HCT116 (cell line): ENCODE measurements around the gene FCMR. TPM values are rescaled to one million over a fixed set of nuclear protein-coding genes. Genes with fewer than 3 reads are reported as not detected.
A peak's percentile ranks its signal among the peaks of the same experiment; 100 is the strongest.

Experiments
- ATAC-seq: fragments of 200-7000 bp; cut with Tn5 transposase; 2 replicates; pipeline ENCODE4 v1.9.1; 2020; ENCODE audit warnings: mild to moderate bottlenecking, moderate library complexity
- Bru-seq: library from RNA; stranded (reverse); fragments of 400-500 nt; gene quantifications from one replicate; lab custom pipeline; 2021; lab: Mats Ljungman, UMichigan
- BruChase-seq, 2 experiments: library from RNA; stranded (reverse); fragments of 400-500 nt; gene quantifications; one replicate each; lab custom pipeline; 2021; lab: Mats Ljungman, UMichigan
- BruUV-seq: library from RNA; stranded (reverse); fragments of 400-500 nt; replicated peaks from 2 replicates; lab custom pipeline; 2021; lab: Mats Ljungman, UMichigan
- CTCF ChIA-PET: fragments of 300-600 bp; sonication (Branson Sonifier 250); formaldehyde crosslinking; loops from one replicate; lab custom pipeline; 2021; ENCODE audit warnings: antibody characterized with exemption; lab: Charles Lee
- POLR2A ChIA-PET: fragments of 300-600, 350-600 bp; sonication (Branson Sonifier 250); formaldehyde crosslinking; loops from one replicate; lab custom pipeline; 2021; ENCODE audit warnings: antibody characterized with exemption; lab: Charles Lee
- RAD21 ChIA-PET, 2 experiments: fragments of 300-600 bp; sonication (Branson Sonifier 250); formaldehyde crosslinking; loops; one replicate each; lab custom pipeline; 2023; ENCODE audit warnings: low total read pairs in 2 of 2; ENCODE audit not compliant: uncharacterized antibody in 2 of 2, unreplicated experiment in 2 of 2, low non-redundant PET in 1 of 2; lab: Charles Lee
- DNase-seq: peaks from one replicate; pipeline ENCODE4 v3.0.0-alpha.2; 2010; ENCODE audit warnings: low read depth, low spot score
- H2AFZ ChIP-seq: fragments of 200-600 bp; shearing (Covaris generic), sonication (generic); 2 replicates; pipeline ENCODE4 v1.6.1; 2017; ENCODE audit warnings: low read depth, mixed run types, mixed read lengths, antibody characterized with exemption, low read length; ENCODE audit not compliant: poor library complexity, severe bottlenecking
- H3K27ac ChIP-seq: 2 replicates; pipeline ENCODE4 v1.5.1; 2012; ENCODE audit warnings: low read depth, low read length
- H3K27me3 ChIP-seq: fragments of 200-600 bp; sonication (generic); 2 replicates; pipeline ENCODE4 v1.6.1; 2016; ENCODE audit warnings: mixed run types, low read length, mixed read lengths; ENCODE audit not compliant: insufficient read depth
- H3K36me3 ChIP-seq, 2 experiments: fragments of 200-500 bp in 1 of 2; fragments of 200-600 bp in 1 of 2; sonication (Bioruptor generic) in 1 of 2; sonication (generic) in 1 of 2; 2 replicates each; pipeline versions ENCODE4 v1.5.1 to v1.6.1; 2014 to 2016; ENCODE audit warnings: low read length in 2 of 2, inconsistent platforms in 1 of 2, mixed read lengths in 1 of 2, mixed run types in 1 of 2; ENCODE audit not compliant: insufficient read depth in 2 of 2, control insufficient read depth in 1 of 2
- H3K4me1 ChIP-seq, 2 experiments: fragments of 200-600 bp in 1 of 2; sonication (generic) in 1 of 2; 2 replicates each; pipeline versions ENCODE4 v1.5.1 to v1.6.1; 2012 to 2017; ENCODE audit warnings: low read length in 2 of 2, inconsistent platforms in 1 of 2, mild to moderate bottlenecking in 1 of 2, mixed read lengths in 1 of 2, mixed run types in 1 of 2, moderate library complexity in 1 of 2; ENCODE audit not compliant: insufficient read depth in 2 of 2, control insufficient read depth in 1 of 2
- H3K4me2 ChIP-seq: fragments of 200-600 bp; sonication (generic); 2 replicates; pipeline ENCODE4 v1.6.1; 2017; ENCODE audit warnings: mixed run types, low read length, mixed read lengths
- H3K4me3 ChIP-seq, 2 experiments: fragments of 200-600 bp in 1 of 2; sonication (generic) in 1 of 2; replicated peaks in 1 of 2; 2 replicates each; pipeline ENCODE4 v1.5.1; 2011 to 2016; ENCODE audit warnings: low read length in 2 of 2, control low read depth in 1 of 2, low read depth in 1 of 2, mild to moderate bottlenecking in 1 of 2, mixed read lengths in 1 of 2, mixed run types in 1 of 2
- H3K79me2 ChIP-seq: fragments of 200-600 bp; sonication (generic); 2 replicates; pipeline ENCODE4 v1.6.1; 2017; ENCODE audit warnings: mild to moderate bottlenecking, mixed run types, low read length, moderate library complexity, mixed read lengths; ENCODE audit not compliant: insufficient read depth
- H3K9ac ChIP-seq: fragments of 200-600 bp; sonication (generic); 2 replicates; pipeline ENCODE4 v1.6.1; 2016; ENCODE audit warnings: low read length, mixed read lengths
- H3K9me2 ChIP-seq: fragments of 200-600 bp; sonication (generic), shearing (Covaris generic); 2 replicates; pipeline ENCODE4 v1.6.1; 2017; ENCODE audit warnings: mixed run types, mild to moderate bottlenecking, moderate library complexity; ENCODE audit not compliant: insufficient read depth
- H3K9me3 ChIP-seq, 2 experiments: fragments of 200-500 bp in 1 of 2; fragments of 200-600 bp in 1 of 2; sonication (Bioruptor generic) in 1 of 2; sonication (generic) in 1 of 2; 2 replicates each; pipeline ENCODE4 v1.6.1; 2014 to 2017; ENCODE audit warnings: low read length in 2 of 2, mixed read lengths in 2 of 2, inconsistent platforms in 1 of 2, low read depth in 1 of 2, mild to moderate bottlenecking in 1 of 2, mixed run types in 1 of 2, moderate library complexity in 1 of 2; ENCODE audit not compliant: control insufficient read depth in 1 of 2, insufficient read depth in 1 of 2
- H4K20me1 ChIP-seq: fragments of 200-600 bp; sonication (generic), shearing (Covaris generic); 2 replicates; pipeline ENCODE4 v1.6.1; 2017; ENCODE audit warnings: mixed run types, mild to moderate bottlenecking, moderate library complexity; ENCODE audit not compliant: insufficient read depth
- ATF3 ChIP-seq: IDR thresholded peaks from 2 replicates; pipeline ENCODE4 v1.6.1; 2012
- CEBPB ChIP-seq: IDR thresholded peaks from 2 replicates; pipeline ENCODE4 v1.6.1; 2012; ENCODE audit warnings: low read depth
- CTCF ChIP-seq, 3 experiments: fragments of 200-600 bp in 1 of 3; sonication (generic) in 1 of 3; IDR thresholded peaks in 2 of 3; conservative IDR thresholded peaks in 1 of 3; 2 replicates each; pipeline ENCODE4 v1.5.1; 2012 to 2017; ENCODE audit warnings: low read depth in 2 of 3, low read length in 2 of 3, antibody characterized with exemption in 1 of 3, borderline replicate concordance in 1 of 3, control low read depth in 1 of 3, mild to moderate bottlenecking in 1 of 3, mixed read lengths in 1 of 3, mixed run types in 1 of 3, moderate library complexity in 1 of 3; ENCODE audit not compliant: insufficient read depth in 1 of 3
- EGR1 ChIP-seq: IDR thresholded peaks from 2 replicates; pipeline ENCODE4 v1.6.1; 2012; ENCODE audit warnings: low read depth
- ELF1 ChIP-seq: IDR thresholded peaks from 2 replicates; pipeline ENCODE4 v1.6.1; 2012; ENCODE audit warnings: low read depth, borderline replicate concordance
- POLR2AphosphoS5 ChIP-seq: IDR thresholded peaks from 2 replicates; pipeline ENCODE4 v1.6.1; 2011; ENCODE audit warnings: mild to moderate bottlenecking, low read depth, low read length, moderate library complexity
- SIN3A ChIP-seq: IDR thresholded peaks from 2 replicates; pipeline ENCODE4 v1.6.1; 2012; ENCODE audit warnings: low read depth
- SP1 ChIP-seq: IDR thresholded peaks from 2 replicates; pipeline ENCODE4 v1.6.1; 2012; ENCODE audit warnings: low read depth
- ZFX ChIP-seq: fragments of 450-650 bp; IDR thresholded peaks from 2 replicates; pipeline ENCODE4 v1.6.1; 2017
- ZNF274 ChIP-seq: fragments of 200-500 bp; sonication (Bioruptor generic); IDR thresholded peaks from 2 replicates; pipeline ENCODE4 v1.6.1; 2014; ENCODE audit warnings: mild to moderate bottlenecking, low read depth, low read length, inconsistent platforms
- intact Hi-C: fragments of 100-400 bp; cut with micrococcal nuclease; formaldehyde crosslinking; loops from 2 replicates; pipeline ENCODE4 v1.10.0; 2022
- long read RNA-seq: library from polyadenylated mRNA; unstranded; transcript quantifications from one replicate; pipeline ENCODE4 v2.0.0, GENCODE V29; 2021; ENCODE audit not compliant: unreplicated experiment
- polyA plus RNA-seq: library from polyadenylated mRNA; unstranded; fragments of >200 nt; gene quantifications from 2 replicates; pipeline ENCODE4 v1.2.1, GENCODE V29; 2012; ENCODE audit warnings: missing spikeins
- total RNA-seq: library from RNA; stranded (reverse); gene quantifications from one replicate; pipeline ENCODE4 v1.2.1, GENCODE V29; 2021; ENCODE audit not compliant: unreplicated experiment
- TF ChIP-seq, protein P1 (sequence below): IDR thresholded peaks from 2 replicates; pipeline ENCODE4 v1.6.1; 2012; ENCODE audit warnings: low read depth

The FCMR gene, protein sequence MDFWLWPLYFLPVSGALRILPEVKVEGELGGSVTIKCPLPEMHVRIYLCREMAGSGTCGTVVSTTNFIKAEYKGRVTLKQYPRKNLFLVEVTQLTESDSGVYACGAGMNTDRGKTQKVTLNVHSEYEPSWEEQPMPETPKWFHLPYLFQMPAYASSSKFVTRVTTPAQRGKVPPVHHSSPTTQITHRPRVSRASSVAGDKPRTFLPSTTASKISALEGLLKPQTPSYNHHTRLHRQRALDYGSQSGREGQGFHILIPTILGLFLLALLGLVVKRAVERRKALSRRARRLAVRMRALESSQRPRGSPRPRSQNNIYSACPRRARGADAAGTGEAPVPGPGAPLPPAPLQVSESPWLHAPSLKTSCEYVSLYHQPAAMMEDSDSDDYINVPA
- total RNA-seq = 0.61 TPM
- 0.15 and 0.17 TPM in 2 replicates for polyA plus RNA-seq
- percentile 10 among the genes with signal in this experiment for Bru-seq, nascent RNA
- BruChase-seq, experiment 1, labeled RNA remaining after a 6-hour chase = not detected
- BruChase-seq, experiment 2, labeled RNA remaining after a 2-hour chase = not detected
- long read RNA-seq = 0 reads

DNA sequence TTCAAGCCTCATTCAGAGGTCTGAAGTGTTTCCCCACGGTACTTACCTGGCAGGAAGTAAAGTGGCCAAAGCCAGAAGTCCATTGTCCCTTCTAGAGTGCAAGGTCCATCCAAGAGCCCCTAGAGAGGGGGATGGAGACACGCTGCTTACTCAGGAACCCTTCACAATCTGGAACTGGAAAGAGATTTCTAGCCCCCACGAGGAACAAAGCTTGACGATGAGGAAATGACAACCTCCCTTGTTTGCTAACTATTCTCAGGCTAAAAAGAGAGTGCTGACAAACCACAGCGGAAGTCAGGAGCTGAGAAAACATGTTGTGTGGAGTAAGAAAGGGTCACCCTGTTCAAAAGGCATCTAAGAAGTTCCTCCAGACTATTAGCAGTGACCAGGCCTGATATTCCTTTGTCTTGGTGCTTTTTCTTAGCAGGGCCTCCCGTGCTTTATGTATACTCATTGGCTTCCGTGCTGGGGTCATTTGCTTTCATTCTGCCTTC, at the start of gene FCMR:
Gene FCMR (minus strand): TSS at position 170 of the 494 bp plus-strand sequence. CDS start 87 bp downstream, at position 83.
- Histone ChIP-seq H3K9ac (no peak within 1 kb of the TSS), H3K9me2 (no peaks in the 10 kb centered on the region), H3K4me1 (no peaks in the 10 kb centered on the region), H3K4me2 (no peak within 1 kb of the TSS), H3K79me2 (no peaks in the 10 kb centered on the region), H3K27ac (no peak within 1 kb of the TSS), H3K27me3 (no peaks in the 10 kb centered on the region), H3K36me3 (no peaks in the 10 kb centered on the region), H3K4me3 (no peak within 1 kb of the TSS), H3K9me3 (no peaks in the 10 kb centered on the region), H4K20me1 (no peaks in the 10 kb centered on the region), H2AFZ (no peak within 1 kb of the TSS)
- RAD21 ChIA-PET = no interaction called here
- BruUV-seq = no TSS peak
- intact Hi-C loops = no loop called here
- POLR2A ChIA-PET = no interaction called here
- DNase-seq (no peak), ATAC-seq (no peak)
- CTCF ChIA-PET = interaction anchor here (1.7 to 2.2 kb wide), 2 partner anchors 9 to 13 kb away, joined by 4 to 10 read pairs; no protein-coding TSS in a partner anchor
- TF ChIP-seq ZFX = no peak

DNA sequence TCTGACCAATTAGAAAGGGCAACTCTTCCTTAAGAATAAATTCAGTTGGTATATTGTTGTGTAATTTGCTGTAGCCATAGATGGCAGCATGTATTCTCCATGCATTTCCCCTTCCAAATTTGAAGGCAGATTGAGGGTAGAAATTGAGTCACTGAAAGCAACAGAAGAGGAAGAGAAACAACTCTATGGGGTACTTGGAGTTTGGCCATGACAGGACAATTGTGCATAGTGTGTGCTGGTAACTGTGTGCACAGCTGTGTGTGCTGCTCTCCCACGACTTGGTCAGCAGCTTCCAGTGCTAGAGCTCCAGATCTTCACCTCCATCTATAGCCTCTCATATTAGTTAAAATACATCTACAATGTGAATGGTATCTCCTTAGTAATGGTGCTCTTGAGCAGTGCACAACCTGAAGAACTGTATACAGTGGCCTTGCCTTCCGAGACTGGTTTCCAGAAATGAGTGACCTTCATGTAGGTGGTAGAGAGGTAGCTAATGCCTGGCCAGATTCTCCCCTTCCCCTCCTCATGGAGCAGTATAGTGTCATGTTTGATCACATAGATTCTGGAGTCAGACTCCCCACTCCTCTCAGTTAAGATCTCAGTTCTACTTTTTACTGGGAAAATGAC, 49.4 kb upstream of the FCMR start:
- DNase-seq = no peak
- H3K9me3 ChIP-seq = no peaks in the 10 kb centered on the region
- ChIA-PET CTCF (interaction anchor here (1.1 to 1.2 kb wide), 3 partner anchors 11 to 37 kb away, joined by 3 to 4 read pairs (median 3); no protein-coding TSS in a partner anchor), POLR2A (no interaction called here), RAD21 (no interaction called here)
- H3K27me3 ChIP-seq = peaks cover 11% of the 10 kb centered on the region; the same call in 1 of the 2 replicates
- H3K9ac ChIP-seq = no peak overlapping the region
- H3K36me3 ChIP-seq = no peaks in the 10 kb centered on the region
- no peaks in the 10 kb centered on the region for H3K79me2 ChIP-seq
- no peaks in the 10 kb centered on the region for H4K20me1 ChIP-seq
- H3K4me1 ChIP-seq = no peaks in the 10 kb centered on the region
- H3K4me2 ChIP-seq = no peak overlapping the region
- no peak for ATAC-seq
- intact Hi-C loops = no loop called here
- no peak overlapping the region for H3K4me3 ChIP-seq
- no peak overlapping the region for H2AFZ ChIP-seq
- no peak overlapping the region for H3K27ac ChIP-seq
- BruUV-seq = no TSS peak
- H3K9me2 ChIP-seq = no peaks in the 10 kb centered on the region
- no peak for TF ChIP-seq CTCF (IDR thresholded peaks at IDR 0.05 in 2 of 3, conservative IDR thresholded peaks at IDR 0.05 in 1 of 3; ENCODE audit: borderline replicate concordance in 1 of 3, insufficient read depth in 1 of 3, low read depth in 2 of 3, low read length in 2 of 3)
- TF ChIP-seq ATF3 = no peak
- no peak for TF ChIP-seq EGR1
- no peak for TF ChIP-seq POLR2AphosphoS5
- TF ChIP-seq SP1 = no peak
- TF ChIP-seq ELF1 = no peak
- TF ChIP-seq, protein P1, sequence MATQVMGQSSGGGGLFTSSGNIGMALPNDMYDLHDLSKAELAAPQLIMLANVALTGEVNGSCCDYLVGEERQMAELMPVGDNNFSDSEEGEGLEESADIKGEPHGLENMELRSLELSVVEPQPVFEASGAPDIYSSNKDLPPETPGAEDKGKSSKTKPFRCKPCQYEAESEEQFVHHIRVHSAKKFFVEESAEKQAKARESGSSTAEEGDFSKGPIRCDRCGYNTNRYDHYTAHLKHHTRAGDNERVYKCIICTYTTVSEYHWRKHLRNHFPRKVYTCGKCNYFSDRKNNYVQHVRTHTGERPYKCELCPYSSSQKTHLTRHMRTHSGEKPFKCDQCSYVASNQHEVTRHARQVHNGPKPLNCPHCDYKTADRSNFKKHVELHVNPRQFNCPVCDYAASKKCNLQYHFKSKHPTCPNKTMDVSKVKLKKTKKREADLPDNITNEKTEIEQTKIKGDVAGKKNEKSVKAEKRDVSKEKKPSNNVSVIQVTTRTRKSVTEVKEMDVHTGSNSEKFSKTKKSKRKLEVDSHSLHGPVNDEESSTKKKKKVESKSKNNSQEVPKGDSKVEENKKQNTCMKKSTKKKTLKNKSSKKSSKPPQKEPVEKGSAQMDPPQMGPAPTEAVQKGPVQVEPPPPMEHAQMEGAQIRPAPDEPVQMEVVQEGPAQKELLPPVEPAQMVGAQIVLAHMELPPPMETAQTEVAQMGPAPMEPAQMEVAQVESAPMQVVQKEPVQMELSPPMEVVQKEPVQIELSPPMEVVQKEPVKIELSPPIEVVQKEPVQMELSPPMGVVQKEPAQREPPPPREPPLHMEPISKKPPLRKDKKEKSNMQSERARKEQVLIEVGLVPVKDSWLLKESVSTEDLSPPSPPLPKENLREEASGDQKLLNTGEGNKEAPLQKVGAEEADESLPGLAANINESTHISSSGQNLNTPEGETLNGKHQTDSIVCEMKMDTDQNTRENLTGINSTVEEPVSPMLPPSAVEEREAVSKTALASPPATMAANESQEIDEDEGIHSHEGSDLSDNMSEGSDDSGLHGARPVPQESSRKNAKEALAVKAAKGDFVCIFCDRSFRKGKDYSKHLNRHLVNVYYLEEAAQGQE = no peak
- TF ChIP-seq CEBPB = no peak
- no peak for TF ChIP-seq ZNF274
- TF ChIP-seq SIN3A = no peak
